Measurements from ENCODE around the gene POU3F2. TPM values are rescaled to one million over a fixed set of nuclear protein-coding genes. Genes with fewer than 3 reads are reported as not detected.

The POU3F2 gene
- total RNA-seq, 3 donors from 2014 or later (not counting 1 experiment from before 2014, with no cell fraction given), result not detected

DNA sequence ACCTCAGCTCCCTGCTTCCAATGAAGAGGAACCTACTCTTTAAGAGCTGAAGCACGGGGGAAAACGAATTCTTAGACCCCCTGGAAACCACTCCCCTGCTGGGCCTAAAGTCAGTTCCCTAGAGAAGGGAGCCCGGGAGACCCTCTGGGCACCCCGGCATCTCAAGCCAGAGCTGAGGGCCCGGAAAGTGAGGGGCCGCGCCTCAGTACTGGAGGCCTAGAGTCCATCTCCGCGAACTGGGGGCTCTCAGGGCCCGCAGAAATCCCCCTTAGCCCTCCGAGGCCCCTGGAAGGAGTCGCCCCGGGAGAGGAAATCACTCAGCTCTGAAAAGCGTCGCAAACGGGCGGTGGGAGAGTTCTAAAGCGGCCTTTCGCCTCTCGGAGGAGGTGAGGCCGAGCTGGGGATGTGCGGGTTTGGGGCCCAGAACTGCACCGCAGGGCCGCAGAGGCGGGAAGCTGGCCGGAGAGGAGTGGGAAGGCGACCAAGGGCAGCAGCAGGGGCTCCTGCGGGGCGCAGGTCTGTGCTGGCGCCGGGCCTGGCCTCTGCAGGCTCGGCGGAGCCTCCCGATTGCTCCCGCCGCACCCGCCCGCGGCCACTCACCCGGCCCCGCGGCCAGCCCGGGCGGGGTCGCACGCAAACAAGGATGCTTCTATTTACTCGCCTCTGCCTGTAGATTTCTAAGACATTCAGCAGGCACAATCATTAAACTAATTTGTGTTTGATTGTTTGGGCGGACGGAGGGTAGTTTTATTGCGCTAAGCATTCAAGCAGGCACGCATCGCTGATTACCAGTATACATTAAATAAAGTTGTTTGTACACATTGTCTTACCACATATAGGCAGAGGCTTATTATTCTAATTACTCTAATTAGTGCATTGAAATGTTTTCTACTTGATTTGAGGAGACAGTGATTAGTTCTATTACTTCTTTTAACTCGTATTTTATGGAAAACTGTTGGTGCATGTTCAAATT is 9.2 kb downstream of the POU3F2 start:
- no peak overlapping the region for H3K27ac ChIP-seq (ENCODE audit: low read length)
- Mint-ChIP-seq H3K9me3 (no peaks in the 10 kb centered on the region), H3K27me3 (ENCODE audit: low read depth in 2 of 2) (peaks cover 70 to 85% of the 10 kb centered on the region in 2 donors), H3K4me3 (no peak overlapping the region), H3K27ac (no peak overlapping the region), H3K4me1 (peaks cover 14 to 23% of the 10 kb centered on the region in 2 donors), H3K36me3 (peaks cover 6% of the 10 kb centered on the region)
- no peaks in the 10 kb centered on the region for H3K36me3 ChIP-seq (ENCODE audit: control insufficient read depth, insufficient read depth, low read length)
- ATAC-seq (no peak), DNase-seq (no peak)
- H3K9me3 ChIP-seq (ENCODE audit: control insufficient read depth, insufficient read depth, low read length), result peaks cover 4% of the 10 kb centered on the region
- no peak for TF ChIP-seq CTCF (IDR thresholded peaks at IDR 0.05)
- H3K4me3 ChIP-seq (ENCODE audit: low read length), result no peak overlapping the region
- intact Hi-C loops (cut with micrococcal nuclease), result loop anchor here (10.0 kb wide), 1 partner anchor 91 kb away; no protein-coding TSS in a partner anchor
- 7% methylated on average over 51 of the region's 53 CpGs for WGBS (ENCODE audit: insufficient coverage)
- peaks cover 81% of the 10 kb centered on the region for H3K27me3 ChIP-seq (ENCODE audit: control insufficient read depth, insufficient read depth, low read length)
- H3K4me1 ChIP-seq (ENCODE audit: control insufficient read depth, insufficient read depth, low read length), result peaks cover 29% of the 10 kb centered on the region

DNA sequence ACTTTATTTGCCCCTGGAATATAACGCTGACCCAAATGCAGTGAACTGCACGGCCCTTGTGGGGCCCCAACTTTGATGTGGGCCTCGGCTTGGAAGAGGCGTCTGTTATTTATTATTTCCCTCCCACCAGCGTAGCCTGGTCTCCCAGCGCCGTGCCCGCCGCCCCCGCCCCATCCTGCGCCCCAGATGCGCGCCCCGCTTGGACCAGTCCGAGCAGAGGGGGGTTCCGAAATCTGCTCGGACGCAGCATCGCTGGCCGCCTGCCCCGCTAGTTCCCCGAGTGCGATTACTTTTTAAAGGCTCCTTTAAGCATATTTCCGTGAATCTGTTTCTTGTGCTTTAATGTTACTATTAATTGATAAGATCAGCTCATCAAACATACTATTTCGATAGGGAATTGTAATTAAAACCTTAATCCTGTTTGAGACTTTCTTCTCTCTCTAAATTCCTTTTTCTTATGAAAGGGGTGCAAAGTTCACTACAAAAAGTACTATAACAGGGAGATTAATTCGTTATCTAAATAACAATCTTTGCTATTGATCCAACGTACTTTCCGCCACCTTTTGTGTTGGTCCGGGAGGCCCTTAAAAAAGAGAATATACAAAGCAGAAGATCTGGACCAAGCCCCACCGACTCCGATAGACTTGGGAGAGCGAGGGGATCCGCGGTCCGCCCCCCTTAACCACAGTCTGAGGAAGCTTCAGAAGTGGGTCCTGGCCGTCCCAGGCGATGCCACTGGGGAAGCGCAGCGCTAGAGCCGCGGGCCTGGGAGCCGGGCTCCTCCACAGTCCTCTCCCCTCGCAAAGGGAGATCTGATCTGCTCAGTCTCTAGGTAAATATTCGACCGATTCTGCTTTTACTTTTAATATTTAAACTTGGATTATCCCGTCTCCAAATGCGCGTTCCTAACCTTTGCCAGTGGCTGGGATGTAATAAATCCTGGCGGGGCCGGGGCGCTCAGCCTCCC is 10.2 kb downstream of the POU3F2 start:
- peak overlapping the region; percentile 67 for H3K4me3 Mint-ChIP-seq
- Histone ChIP-seq H3K4me1 (ENCODE audit: control insufficient read depth, insufficient read depth, low read length) (peaks cover 29% of the 10 kb centered on the region), H3K4me3 (ENCODE audit: low read length) (no peak overlapping the region), H3K9me3 (ENCODE audit: control insufficient read depth, insufficient read depth, low read length) (peaks cover 4% of the 10 kb centered on the region), H3K27ac (ENCODE audit: low read length) (no peak overlapping the region), H3K27me3 (ENCODE audit: control insufficient read depth, insufficient read depth, low read length) (peaks cover 80% of the 10 kb centered on the region), H3K36me3 (ENCODE audit: control insufficient read depth, insufficient read depth, low read length) (no peaks in the 10 kb centered on the region)
- H3K36me3 Mint-ChIP-seq, result peaks cover 6% of the 10 kb centered on the region
- ATAC-seq (no peak), DNase-seq (no peak)
- H3K27ac Mint-ChIP-seq, result no peak overlapping the region
- WGBS (ENCODE audit: insufficient coverage), result 10% methylated on average over 49 of the region's 51 CpGs
- peaks cover 76 to 85% of the 10 kb centered on the region in 2 donors for H3K27me3 Mint-ChIP-seq (ENCODE audit: low read depth in 2 of 2)
- peaks cover 14 to 23% of the 10 kb centered on the region in 2 donors for H3K4me1 Mint-ChIP-seq
- intact Hi-C loops (cut with micrococcal nuclease), result loop anchor here (10.0 kb wide), 1 partner anchor 90 kb away; no protein-coding TSS in a partner anchor
- no peaks in the 10 kb centered on the region for H3K9me3 Mint-ChIP-seq
- TF ChIP-seq CTCF (IDR thresholded peaks at IDR 0.05), result no peak

DNA sequence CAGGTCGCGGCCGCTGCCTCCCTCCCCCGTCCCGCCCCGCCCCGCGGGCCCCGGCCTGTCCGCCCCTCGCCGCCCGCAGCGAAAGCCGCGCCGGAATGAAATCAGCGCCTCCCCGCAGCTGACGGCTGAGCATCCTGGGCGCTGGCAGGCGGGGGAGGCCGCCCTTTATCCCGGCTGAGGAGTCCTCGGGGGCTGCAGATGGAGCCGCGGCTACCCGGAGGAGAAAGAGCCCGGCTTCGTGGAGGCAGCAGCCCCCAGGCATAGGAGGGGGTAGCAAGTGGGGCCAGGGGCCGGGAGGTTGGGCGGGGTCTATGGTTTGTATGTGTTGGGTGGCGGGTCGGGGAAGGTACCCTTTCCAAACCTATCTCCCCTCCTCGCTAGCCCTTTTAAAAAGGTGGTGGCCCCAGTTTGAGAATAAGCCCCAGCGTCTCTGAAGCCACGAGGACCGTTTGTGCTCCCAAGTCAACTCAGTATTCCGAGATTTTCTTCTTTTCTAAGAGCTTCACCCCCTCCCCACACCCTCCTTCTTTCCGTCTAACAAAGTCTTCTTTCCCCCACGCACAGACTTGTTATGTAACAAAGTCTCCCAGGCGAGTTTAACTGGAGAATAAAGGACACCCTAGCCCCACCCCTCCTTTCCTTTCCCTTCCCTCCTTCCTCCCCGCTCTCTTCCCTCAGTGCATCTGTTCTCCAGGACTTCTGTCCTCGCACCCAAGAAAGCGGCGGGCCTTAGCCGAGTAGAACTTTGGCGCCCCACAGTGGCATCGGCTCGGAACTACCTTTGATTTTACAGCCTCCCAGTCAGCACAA is 11.0 kb downstream of the POU3F2 start:
- Mint-ChIP-seq H3K9me3 (no peaks in the 10 kb centered on the region), H3K4me3 (peak overlapping the region; percentile 74), H3K36me3 (peaks cover 5% of the 10 kb centered on the region), H3K4me1 (peaks cover 14 to 23% of the 10 kb centered on the region in 2 donors), H3K27ac (no peak overlapping the region), H3K27me3 (ENCODE audit: low read depth in 2 of 2) (peaks cover 75 to 85% of the 10 kb centered on the region in 2 donors)
- ATAC-seq (peak; percentile 74 to 80 (median 79)), DNase-seq (peak; percentile 36 to 78)
- intact Hi-C loops (cut with micrococcal nuclease), result loop anchor here (10.0 kb wide), 1 partner anchor 89 kb away; no protein-coding TSS in a partner anchor
- peaks cover 29% of the 10 kb centered on the region for H3K4me1 ChIP-seq (ENCODE audit: control insufficient read depth, insufficient read depth, low read length)
- no peak overlapping the region for H3K27ac ChIP-seq (ENCODE audit: low read length)
- WGBS (ENCODE audit: insufficient coverage), result 1% methylated on average over 46 of the region's 50 CpGs
- no peak overlapping the region for H3K4me3 ChIP-seq (ENCODE audit: low read length)
- no peaks in the 10 kb centered on the region for H3K36me3 ChIP-seq (ENCODE audit: control insufficient read depth, insufficient read depth, low read length)
- H3K9me3 ChIP-seq (ENCODE audit: control insufficient read depth, insufficient read depth, low read length), result peaks cover 4% of the 10 kb centered on the region
- H3K27me3 ChIP-seq (ENCODE audit: control insufficient read depth, insufficient read depth, low read length), result peaks cover 82% of the 10 kb centered on the region
- TF ChIP-seq CTCF (IDR thresholded peaks at IDR 0.05), result peak; percentile 71
